ENCODE measurements around the gene NRDE2.

Gene NRDE2

GRCh38 chr14:90373887-90374286 is 42.1 kb upstream of the NRDE2 start:
- no peak for TF ChIP-seq CTCF (conservative IDR thresholded peaks at IDR 0.05; ENCODE audit: low read depth, low read length)
- no peak overlapping the region for H3K4me3 ChIP-seq (ENCODE audit: low read length)
- no peak for DNase-seq (ENCODE audit: low read depth)

- TF ChIP-seq CTCF (conservative IDR thresholded peaks at IDR 0.05; ENCODE audit: low read depth, low read length), result peak; percentile 20
- no peak for DNase-seq (ENCODE audit: low read depth)
- no peak overlapping the region for H3K4me3 ChIP-seq (ENCODE audit: low read length)
Measured at GRCh38 chr14:90368946-90369721, 37.4 kb upstream of the NRDE2 start.

- TF ChIP-seq CTCF (conservative IDR thresholded peaks at IDR 0.05; ENCODE audit: low read depth, low read length), result no peak
- H3K4me3 ChIP-seq (ENCODE audit: low read length), result no peak overlapping the region
- DNase-seq (ENCODE audit: low read depth), result no peak
Measured at GRCh38 chr14:90362558-90362896, 30.8 kb upstream of the NRDE2 start.

- TF ChIP-seq CTCF (conservative IDR thresholded peaks at IDR 0.05; ENCODE audit: low read depth, low read length), result no peak
- DNase-seq (ENCODE audit: low read depth), result no peak
- no peak overlapping the region for H3K4me3 ChIP-seq (ENCODE audit: low read length)
Measured at GRCh38 chr14:90361865-90362557, 30.3 kb upstream of the NRDE2 start.

- no peak overlapping the region for H3K4me3 ChIP-seq (ENCODE audit: low read length)
- no peak for TF ChIP-seq CTCF (conservative IDR thresholded peaks at IDR 0.05; ENCODE audit: low read depth, low read length)
- no peak for DNase-seq (ENCODE audit: low read depth)
Measured at GRCh38 chr14:90358359-90358758, 26.6 kb upstream of the NRDE2 start.

GRCh38 chr14:90356925-90357324 is 25.2 kb upstream of the NRDE2 start:
- no peak for TF ChIP-seq CTCF (conservative IDR thresholded peaks at IDR 0.05; ENCODE audit: low read depth, low read length)
- H3K4me3 ChIP-seq (ENCODE audit: low read length), result no peak overlapping the region
- no peak for DNase-seq (ENCODE audit: low read depth)
